Aorta (tissue), 5 donors: ENCODE data around the gene EXOC4. TPM values are rescaled to one million over a fixed set of nuclear protein-coding genes. Genes with fewer than 3 reads are reported as not detected.

Experiments
- ATAC-seq: fragments of 200-7000 bp; cut with Tn5 transposase; one replicate; pipeline ENCODE4 v1.9.1; 2022; ENCODE audit warnings: moderate library complexity; ENCODE audit not compliant: low FRiP score
- DNase-seq, 2 donors: peaks; one replicate each; pipeline ENCODE4 v3.0.0-alpha.2; 2020
- H3K27ac ChIP-seq, 2 donors: one replicate each; pipeline ENCODE4 v1.5.1; 2013; ENCODE audit warnings: low read length in 2 of 2, mild to moderate bottlenecking in 2 of 2, moderate library complexity in 2 of 2, control low read depth in 1 of 2, inconsistent platforms in 1 of 2, low read depth in 1 of 2
- H3K27me3 ChIP-seq, 2 donors: one replicate each; pipeline ENCODE4 v1.6.1; 2013; ENCODE audit warnings: control low read depth in 1 of 2, low read length in 1 of 2, mild to moderate bottlenecking in 1 of 2, moderate library complexity in 1 of 2; ENCODE audit not compliant: insufficient read depth in 2 of 2, control insufficient read depth in 1 of 2
- H3K36me3 ChIP-seq, 2 donors: one replicate each; pipeline ENCODE4 v1.6.1; 2013; ENCODE audit warnings: control low read depth in 1 of 2, low read length in 1 of 2, mild to moderate bottlenecking in 1 of 2; ENCODE audit not compliant: insufficient read depth in 2 of 2, control insufficient read depth in 1 of 2
- H3K4me1 ChIP-seq, 2 donors: one replicate each; pipeline ENCODE4 v1.6.1; 2013; ENCODE audit warnings: low read length in 2 of 2, control low read depth in 1 of 2, mild to moderate bottlenecking in 1 of 2, moderate library complexity in 1 of 2; ENCODE audit not compliant: insufficient read depth in 2 of 2, control insufficient read depth in 1 of 2
- H3K4me3 ChIP-seq, 2 donors: one replicate each; pipeline ENCODE4 v1.5.1; 2013; ENCODE audit warnings: low read length in 2 of 2, control low read depth in 1 of 2, mild to moderate bottlenecking in 1 of 2
- H3K9me3 ChIP-seq: one replicate; pipeline ENCODE4 v1.6.1; 2013; ENCODE audit warnings: mild to moderate bottlenecking, low read length; ENCODE audit not compliant: control insufficient read depth
- WGBS, 2 donors: extraction: QIAGEN DNeasy Blood & Tissue Kit; methylation state at CpG; one replicate each; pipeline ENCODE4 v1.1.7; 2013; 5-methylcytosine and 5-hydroxymethylcytosine counted together
- intact Hi-C, 2 donors: fragments of 100-400 bp; cut with DNase I; formaldehyde crosslinking; loops; one replicate each; pipeline versions ENCODE4 v1.14.2 to v1.15.0; 2022
- polyA plus RNA-seq, 2 donors: library from polyadenylated mRNA; stranded (reverse); fragments of 200-250 nt; gene quantifications; one replicate each; pipeline ENCODE4 v1.2.3, GENCODE V29; 2013
- total RNA-seq, 2 donors: library from RNA; stranded (reverse); fragmentation: NEBNext Ultra II Directional; extraction: Animal tissue kit (Norgen Biotek cat#: 25700); gene quantifications; one replicate each; pipeline ENCODE4 v1.2.1, GENCODE V29; 2021
- donor health status: healthy with polysubstance abuse.
- donor health status: Bipolar disorder and iron deficiency.
- donor health status: DM: no; HTN: no; CAD: no.
- donor health status: DM: no; HTN: no; CAD: no.
- donor health status: DM: yes; HTN: yes; CAD: no.

EXOC4 gene
- total and polyA plus RNA-seq, 4 donors, result 19.9 to 109 (median 45.9) TPM

DNA sequence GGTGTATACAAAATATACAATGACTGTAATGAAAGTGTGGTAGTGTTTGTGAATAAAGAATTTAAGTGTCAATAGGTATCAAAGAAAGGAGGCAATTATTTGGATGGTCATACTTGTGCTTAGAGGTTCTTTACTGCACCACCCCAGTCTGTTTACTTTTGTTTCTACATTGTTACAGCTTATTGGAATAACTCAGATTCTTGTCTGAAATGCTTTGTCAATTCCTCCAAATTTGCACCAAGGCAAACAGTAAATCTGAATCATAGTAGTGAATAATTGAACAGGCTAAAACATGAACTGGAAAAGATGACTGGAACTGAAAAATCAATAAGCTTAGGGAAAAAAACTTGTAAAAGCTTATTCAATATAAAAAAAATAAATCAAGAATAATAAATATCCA, 319.2 kb downstream of the EXOC4 start:
- Histone ChIP-seq H3K9me3 (no peaks in the 10 kb centered on the region), H3K36me3 (no peaks in the 10 kb centered on the region), H3K4me1 (peaks cover 1 to 2% of the 10 kb centered on the region in 2 donors), H3K4me3 (no peak overlapping the region), H3K27me3 (no peaks in the 10 kb centered on the region), H3K27ac (no peak overlapping the region)
- intact Hi-C loops, result no loop called here
- no peak for ATAC-seq
- DNase-seq, result no peak

DNA sequence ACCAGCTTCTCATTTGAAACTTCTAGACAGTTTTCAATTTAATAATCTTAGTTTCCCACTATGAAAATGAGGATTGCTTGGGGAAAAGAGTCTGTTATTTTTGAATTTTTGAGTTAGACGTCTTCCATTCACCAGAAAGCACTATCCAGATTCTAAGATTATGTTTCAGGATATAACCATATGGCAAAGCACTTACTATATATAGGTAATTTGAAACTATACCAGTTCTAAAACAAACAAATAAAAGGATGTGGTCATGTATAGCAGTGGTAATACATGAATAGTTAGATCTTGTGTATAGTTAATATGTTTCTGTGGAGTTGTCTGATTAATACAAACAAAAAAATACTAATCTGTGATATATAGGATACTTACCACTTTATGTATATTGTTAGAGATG, 320.0 kb downstream of the EXOC4 start:
- no peaks in the 10 kb centered on the region for H3K27me3 ChIP-seq
- no peak overlapping the region for H3K4me3 ChIP-seq
- intact Hi-C loops, result no loop called here
- 97 to 98% methylated on average over 1 of the region's 1 CpG for WGBS, 2 donors
- DNase-seq (no peak), ATAC-seq (no peak)
- no peak overlapping the region for H3K27ac ChIP-seq
- H3K9me3 ChIP-seq, result no peaks in the 10 kb centered on the region
- H3K4me1 ChIP-seq, result peaks cover 1 to 2% of the 10 kb centered on the region in 2 donors
- H3K36me3 ChIP-seq, result no peaks in the 10 kb centered on the region

DNA sequence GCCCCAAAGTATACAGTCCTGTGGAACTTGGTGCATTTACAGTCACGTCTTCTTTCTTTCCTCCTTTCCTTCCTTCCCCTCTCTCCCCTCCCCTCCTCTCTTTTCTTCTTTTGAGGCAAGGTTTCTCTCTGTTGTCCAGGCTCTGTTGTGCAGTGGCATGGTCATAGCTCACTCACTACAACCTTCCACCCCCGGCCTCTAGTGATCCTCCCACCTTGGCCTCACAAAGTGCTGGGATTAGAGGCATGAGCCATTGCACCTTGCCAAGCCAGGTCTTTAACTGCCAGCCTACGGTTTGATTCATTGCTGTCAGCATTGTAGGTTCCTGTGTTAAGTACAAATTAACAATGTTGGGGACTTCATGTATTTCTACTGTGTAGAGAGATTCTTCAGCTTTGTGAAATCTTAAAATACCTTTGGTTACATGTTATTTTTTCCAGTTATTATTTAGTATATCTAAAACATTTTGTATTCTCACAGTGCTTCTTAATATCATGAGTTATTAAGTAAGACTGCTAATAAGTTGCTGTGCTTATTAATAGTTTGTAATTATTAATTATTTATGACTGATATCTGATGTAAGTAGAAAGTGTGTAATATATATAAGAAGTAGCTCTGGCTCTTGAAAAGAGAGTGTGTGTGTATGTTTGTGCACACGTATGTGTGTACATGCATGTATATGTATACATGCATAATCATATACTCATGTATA, 320.8 kb downstream of the EXOC4 start:
- no peak overlapping the region for H3K4me3 ChIP-seq
- H3K27me3 ChIP-seq, result no peaks in the 10 kb centered on the region
- no peak for ATAC-seq
- no peaks in the 10 kb centered on the region for H3K9me3 ChIP-seq
- no peak for DNase-seq
- no peak overlapping the region for H3K27ac ChIP-seq
- peaks cover 1 to 2% of the 10 kb centered on the region in 2 donors for H3K4me1 ChIP-seq
- intact Hi-C loops, result no loop called here
- WGBS, 2 donors, result 83 to 87% methylated on average over 4 of the region's 4 CpGs
- no peaks in the 10 kb centered on the region for H3K36me3 ChIP-seq

DNA sequence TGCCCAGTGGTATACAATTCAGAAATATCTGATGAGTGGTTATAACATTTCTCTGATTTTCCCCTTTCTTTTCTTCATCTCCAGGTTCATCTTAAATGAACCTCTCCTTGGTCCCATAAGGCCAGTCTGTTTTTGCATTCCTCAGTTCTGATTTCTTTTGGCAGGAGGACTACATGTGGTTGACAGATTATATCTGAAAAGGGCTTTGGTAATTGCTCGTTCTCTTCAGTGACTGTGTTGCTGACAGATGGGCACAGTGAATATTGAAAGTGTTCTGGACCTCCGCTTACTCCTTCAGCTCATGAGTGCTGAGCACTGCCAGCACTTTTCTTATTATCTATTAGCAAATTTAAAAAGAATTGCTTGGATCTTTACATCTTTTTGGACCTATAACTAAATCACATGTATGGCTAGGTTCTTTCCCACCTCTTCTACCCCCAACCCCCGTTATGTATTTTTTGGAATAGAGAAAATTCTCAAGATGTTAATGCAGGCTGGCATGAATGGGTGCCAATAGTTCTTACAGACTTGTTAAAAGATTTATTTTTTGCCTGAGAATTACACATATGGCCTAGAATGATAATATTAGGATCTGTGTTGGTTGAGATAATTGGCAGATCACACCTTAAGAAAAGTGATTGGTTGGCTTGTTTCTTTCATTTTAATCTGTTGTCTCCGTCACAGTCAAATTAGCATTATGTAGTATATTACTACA, 323.0 kb downstream of the EXOC4 start:
- H3K27me3 ChIP-seq, result no peaks in the 10 kb centered on the region
- intact Hi-C loops, result no loop called here
- 37 to 39% methylated on average over 4 of the region's 4 CpGs for WGBS, 2 donors
- no peak overlapping the region for H3K4me3 ChIP-seq
- H3K36me3 ChIP-seq, result no peaks in the 10 kb centered on the region
- peaks cover 1 to 2% of the 10 kb centered on the region in 2 donors for H3K4me1 ChIP-seq
- DNase-seq (no peak), ATAC-seq (no peak)
- no peak overlapping the region for H3K27ac ChIP-seq
- H3K9me3 ChIP-seq, result no peaks in the 10 kb centered on the region

DNA sequence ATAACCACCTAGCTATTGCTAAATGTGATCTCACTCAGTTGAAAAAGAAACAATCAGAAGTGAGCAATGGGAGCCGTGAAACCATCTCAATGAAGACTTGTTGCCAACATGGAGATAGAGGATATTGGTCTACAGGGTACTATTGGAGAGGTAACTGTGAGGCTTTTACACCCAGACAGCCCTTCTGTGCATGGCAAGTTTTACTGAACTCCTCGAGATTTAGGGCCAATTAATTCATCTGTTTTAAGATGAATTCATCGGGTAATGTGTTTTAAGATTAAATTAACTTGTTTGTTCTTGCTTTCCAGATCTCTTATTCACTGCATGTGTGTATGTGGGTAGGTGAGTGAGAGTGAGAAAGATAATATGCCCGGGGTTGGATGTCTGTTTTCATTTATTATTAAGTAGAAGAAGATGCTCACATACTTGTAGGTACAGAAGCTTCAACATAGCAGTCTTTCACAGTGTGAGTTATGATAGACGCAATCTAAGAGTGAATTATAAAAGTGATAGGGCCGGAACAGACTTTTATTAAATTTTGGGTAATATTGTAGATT, 323.8 kb downstream of the EXOC4 start:
- H3K27ac ChIP-seq, result no peak overlapping the region
- DNase-seq (no peak), ATAC-seq (no peak)
- no peaks in the 10 kb centered on the region for H3K9me3 ChIP-seq
- H3K4me3 ChIP-seq, result no peak overlapping the region
- 87 to 94% methylated on average over 6 of the region's 6 CpGs for WGBS, 2 donors
- H3K4me1 ChIP-seq, result peaks cover 1 to 2% of the 10 kb centered on the region in 2 donors
- intact Hi-C loops, result no loop called here
- no peaks in the 10 kb centered on the region for H3K36me3 ChIP-seq
- no peaks in the 10 kb centered on the region for H3K27me3 ChIP-seq

DNA sequence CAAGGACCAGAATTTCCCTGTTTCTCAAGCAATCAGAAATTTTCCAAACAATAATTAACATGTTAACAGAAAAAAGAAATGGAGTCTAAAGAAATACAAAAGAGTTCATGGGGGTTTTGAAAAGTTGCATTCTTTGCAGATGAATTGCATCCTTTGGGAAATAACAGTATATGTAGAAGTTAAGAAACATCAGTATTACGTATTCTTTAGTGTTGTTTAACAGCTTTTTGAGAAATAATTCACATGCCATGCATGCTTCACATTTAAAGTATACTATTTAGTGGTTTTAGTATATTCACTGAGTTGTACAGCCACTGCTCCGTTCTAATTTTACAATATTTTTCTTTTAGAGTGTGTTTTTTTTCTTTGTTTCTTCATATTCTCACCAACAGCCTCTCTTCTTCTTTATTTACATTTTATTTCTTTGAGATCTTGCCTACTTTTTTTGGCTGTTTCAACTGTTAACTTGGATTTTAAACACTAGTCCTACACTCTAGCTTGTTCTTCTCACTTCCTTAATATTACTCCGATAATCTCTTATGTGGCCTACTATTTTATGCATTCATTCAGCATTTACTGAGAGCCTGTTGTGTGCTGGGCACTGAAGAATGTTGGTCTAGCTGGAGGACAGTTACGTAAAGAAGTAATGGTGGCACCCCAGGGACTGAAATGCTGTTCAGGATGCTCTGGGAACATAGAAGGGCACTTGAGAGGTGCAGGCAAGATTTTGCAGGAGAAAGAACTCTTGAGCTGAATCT, 330.1 kb downstream of the EXOC4 start:
- no peaks in the 10 kb centered on the region for H3K9me3 ChIP-seq
- no peak for ATAC-seq

DNA sequence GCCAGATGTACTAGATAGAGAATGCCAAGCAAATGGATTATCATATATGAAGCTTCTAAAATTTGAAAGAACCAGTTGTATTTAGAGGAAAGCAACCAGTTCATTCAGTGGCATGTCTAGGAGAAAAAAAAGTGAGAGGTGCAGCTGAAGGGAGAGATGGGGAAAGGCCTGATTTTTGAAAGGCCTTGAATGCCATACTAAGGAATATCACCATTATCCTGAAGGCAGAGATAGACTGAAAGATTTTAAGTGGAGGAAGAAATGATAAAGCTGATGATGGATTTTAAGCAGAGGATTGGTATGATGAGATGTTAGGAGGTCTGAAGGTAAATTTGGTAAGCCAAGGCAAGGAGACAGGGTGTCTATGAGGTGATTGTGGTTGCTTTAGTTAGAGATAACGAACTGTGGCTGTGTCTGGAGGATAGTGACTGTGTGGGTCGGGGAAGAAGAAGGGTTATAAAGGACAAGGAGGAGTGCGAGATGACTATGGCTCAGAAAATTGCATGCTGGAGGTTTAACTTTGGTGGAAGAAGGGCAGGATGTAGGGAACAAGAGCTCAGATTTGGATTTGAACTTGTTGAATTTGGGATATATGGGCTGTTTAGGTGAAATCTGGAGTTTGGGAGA, 330.8 kb downstream of the EXOC4 start:
- intact Hi-C loops, result no loop called here
- DNase-seq, result no peak
- Histone ChIP-seq H3K4me3 (no peak overlapping the region), H3K27me3 (no peaks in the 10 kb centered on the region), H3K9me3 (no peaks in the 10 kb centered on the region), H3K27ac (no peak overlapping the region), H3K36me3 (no peaks in the 10 kb centered on the region), H3K4me1 (no peaks in the 10 kb centered on the region)
- 96 to 99% methylated on average over 3 of the region's 3 CpGs for WGBS, 2 donors
- ATAC-seq, result no peak

More for the DNA sequence above, 330.1 kb downstream of the EXOC4 start:
- no peak overlapping the region for H3K27ac ChIP-seq
- H3K4me1 ChIP-seq, result no peaks in the 10 kb centered on the region
- H3K27me3 ChIP-seq, result no peaks in the 10 kb centered on the region
- DNase-seq, result no peak
- H3K4me3 ChIP-seq, result no peak overlapping the region
- intact Hi-C loops, result no loop called here
- no peaks in the 10 kb centered on the region for H3K36me3 ChIP-seq
- WGBS, 2 donors, result 58 to 72% methylated on average over 4 of the region's 4 CpGs

DNA sequence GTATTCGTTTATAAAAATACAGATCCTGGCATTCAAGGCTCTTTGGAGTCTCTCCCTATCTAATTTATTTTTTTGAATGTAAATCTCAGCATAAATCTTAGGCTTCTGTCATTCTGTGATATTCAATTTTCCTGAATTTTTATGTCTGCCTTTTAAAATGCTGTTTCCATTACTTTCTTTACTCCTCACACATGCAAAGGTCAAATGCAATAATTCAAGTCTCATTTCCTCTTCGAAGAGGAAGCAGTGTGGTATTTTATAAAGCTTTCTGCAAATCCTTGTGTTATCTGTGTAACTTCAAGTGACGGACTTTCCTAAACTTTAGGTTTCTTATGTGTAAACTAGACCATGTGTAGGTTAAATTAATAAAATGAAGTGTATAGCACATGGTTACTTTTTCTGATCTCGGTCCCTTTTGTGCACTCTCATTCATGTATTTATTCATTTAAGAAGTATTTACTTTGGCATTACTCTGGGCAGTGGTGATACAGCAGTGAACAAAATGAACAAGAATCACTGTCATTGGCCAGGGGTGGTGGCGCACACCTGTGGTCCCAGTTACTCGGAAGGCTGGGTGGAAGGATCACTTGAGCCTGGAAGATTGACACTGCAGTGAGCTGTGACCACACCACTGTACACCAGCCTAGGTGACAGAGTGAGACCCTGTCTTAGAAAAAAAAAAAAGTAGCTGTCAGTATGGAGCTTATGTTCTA, 332.2 kb downstream of the EXOC4 start:
- no peaks in the 10 kb centered on the region for H3K36me3 ChIP-seq
- no peak overlapping the region for H3K4me3 ChIP-seq
- H3K27ac ChIP-seq, result no peak overlapping the region
- intact Hi-C loops, result no loop called here
- no peaks in the 10 kb centered on the region for H3K4me1 ChIP-seq
- H3K27me3 ChIP-seq, result no peaks in the 10 kb centered on the region
- WGBS, 2 donors, result 59 to 74% methylated on average over 6 of the region's 6 CpGs
- ATAC-seq, result no peak
- H3K9me3 ChIP-seq, result no peaks in the 10 kb centered on the region
- DNase-seq, result no peak
